ENCODE results near the gene PTGFRN.

DNA sequence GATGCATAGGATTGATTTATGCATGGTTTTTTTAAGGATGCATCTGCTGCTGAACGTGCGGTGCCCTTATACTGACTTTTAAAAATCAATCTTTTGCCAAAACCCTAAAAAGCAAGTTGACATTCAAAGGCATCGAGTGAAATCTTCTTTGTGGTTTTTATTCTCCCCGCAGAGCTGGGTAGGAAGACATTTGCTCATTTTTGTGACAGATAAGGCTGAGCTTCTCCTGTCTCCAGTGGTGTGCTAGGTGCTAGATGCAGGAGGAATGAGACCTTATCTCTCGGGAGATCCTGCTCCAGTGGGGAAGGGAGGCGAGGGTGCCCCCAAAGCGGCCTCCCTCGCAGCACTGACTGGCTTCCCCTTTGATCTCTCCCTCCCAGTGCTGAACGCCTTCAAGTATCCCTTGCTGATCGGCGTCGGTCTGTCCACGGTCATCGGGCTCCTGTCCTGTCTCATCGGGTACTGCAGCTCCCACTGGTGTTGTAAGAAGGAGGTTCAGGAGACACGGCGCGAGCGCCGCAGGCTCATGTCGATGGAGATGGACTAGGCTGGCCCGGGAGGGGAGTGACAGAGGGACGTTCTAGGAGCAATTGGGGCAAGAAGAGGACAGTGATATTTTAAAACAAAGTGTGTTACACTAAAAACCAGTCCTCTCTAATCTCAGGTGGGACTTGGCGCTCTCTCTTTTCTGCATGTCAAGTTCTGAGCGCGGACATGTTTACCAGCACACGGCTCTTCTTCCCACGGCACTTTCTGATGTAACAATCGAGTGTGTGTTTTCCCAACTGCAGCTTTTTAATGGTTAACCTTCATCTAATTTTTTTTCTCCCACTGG is 76.9 kb downstream of the PTGFRN start:
- TF ChIP-seq, protein P1, sequence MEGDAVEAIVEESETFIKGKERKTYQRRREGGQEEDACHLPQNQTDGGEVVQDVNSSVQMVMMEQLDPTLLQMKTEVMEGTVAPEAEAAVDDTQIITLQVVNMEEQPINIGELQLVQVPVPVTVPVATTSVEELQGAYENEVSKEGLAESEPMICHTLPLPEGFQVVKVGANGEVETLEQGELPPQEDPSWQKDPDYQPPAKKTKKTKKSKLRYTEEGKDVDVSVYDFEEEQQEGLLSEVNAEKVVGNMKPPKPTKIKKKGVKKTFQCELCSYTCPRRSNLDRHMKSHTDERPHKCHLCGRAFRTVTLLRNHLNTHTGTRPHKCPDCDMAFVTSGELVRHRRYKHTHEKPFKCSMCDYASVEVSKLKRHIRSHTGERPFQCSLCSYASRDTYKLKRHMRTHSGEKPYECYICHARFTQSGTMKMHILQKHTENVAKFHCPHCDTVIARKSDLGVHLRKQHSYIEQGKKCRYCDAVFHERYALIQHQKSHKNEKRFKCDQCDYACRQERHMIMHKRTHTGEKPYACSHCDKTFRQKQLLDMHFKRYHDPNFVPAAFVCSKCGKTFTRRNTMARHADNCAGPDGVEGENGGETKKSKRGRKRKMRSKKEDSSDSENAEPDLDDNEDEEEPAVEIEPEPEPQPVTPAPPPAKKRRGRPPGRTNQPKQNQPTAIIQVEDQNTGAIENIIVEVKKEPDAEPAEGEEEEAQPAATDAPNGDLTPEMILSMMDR (IDR thresholded peaks at IDR 0.05; ENCODE audit: insufficient read depth, low read length) = no peak
- TF ChIP-seq POLR2AphosphoS5 (IDR thresholded peaks at IDR 0.05; ENCODE audit: low read depth) (no peak), SPI1 (IDR thresholded peaks at IDR 0.05; ENCODE audit: borderline replicate concordance, low read depth) (no peak), GABPA (IDR thresholded peaks at IDR 0.05; ENCODE audit: low read depth) (no peak)
- TF ChIP-seq, protein P2, sequence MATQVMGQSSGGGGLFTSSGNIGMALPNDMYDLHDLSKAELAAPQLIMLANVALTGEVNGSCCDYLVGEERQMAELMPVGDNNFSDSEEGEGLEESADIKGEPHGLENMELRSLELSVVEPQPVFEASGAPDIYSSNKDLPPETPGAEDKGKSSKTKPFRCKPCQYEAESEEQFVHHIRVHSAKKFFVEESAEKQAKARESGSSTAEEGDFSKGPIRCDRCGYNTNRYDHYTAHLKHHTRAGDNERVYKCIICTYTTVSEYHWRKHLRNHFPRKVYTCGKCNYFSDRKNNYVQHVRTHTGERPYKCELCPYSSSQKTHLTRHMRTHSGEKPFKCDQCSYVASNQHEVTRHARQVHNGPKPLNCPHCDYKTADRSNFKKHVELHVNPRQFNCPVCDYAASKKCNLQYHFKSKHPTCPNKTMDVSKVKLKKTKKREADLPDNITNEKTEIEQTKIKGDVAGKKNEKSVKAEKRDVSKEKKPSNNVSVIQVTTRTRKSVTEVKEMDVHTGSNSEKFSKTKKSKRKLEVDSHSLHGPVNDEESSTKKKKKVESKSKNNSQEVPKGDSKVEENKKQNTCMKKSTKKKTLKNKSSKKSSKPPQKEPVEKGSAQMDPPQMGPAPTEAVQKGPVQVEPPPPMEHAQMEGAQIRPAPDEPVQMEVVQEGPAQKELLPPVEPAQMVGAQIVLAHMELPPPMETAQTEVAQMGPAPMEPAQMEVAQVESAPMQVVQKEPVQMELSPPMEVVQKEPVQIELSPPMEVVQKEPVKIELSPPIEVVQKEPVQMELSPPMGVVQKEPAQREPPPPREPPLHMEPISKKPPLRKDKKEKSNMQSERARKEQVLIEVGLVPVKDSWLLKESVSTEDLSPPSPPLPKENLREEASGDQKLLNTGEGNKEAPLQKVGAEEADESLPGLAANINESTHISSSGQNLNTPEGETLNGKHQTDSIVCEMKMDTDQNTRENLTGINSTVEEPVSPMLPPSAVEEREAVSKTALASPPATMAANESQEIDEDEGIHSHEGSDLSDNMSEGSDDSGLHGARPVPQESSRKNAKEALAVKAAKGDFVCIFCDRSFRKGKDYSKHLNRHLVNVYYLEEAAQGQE (IDR thresholded peaks at IDR 0.05; ENCODE audit: insufficient replicate concordance, low read depth) = no peak
